Stimulated activated CD4-positive, alpha-beta T cell treated with anti-CD3 and anti-CD28 coated beads, Interleukin-12 subunit alpha, Interleukin-12 subunit beta, amount 100 ng/mL, for 24 hours (primary cell): ENCODE data around the gene ABAT.
"Not testable (repeated sequence)": the region's sequence is repeated elsewhere in the genome, so short reads cannot be mapped to it uniquely, and the experiment has no call there.

ENCODE experiments used
- DNase-seq, 2 experiments: peaks; one replicate each; pipeline ENCODE4 v3.0.0-alpha.2; 2020; ENCODE audit warnings: low read depth in 2 of 2

Gene ABAT

GRCh38 chr16:8682551-8683259 lies 8.3 kb downstream of the ABAT start:
- DNase-seq, result no peak

DNA sequence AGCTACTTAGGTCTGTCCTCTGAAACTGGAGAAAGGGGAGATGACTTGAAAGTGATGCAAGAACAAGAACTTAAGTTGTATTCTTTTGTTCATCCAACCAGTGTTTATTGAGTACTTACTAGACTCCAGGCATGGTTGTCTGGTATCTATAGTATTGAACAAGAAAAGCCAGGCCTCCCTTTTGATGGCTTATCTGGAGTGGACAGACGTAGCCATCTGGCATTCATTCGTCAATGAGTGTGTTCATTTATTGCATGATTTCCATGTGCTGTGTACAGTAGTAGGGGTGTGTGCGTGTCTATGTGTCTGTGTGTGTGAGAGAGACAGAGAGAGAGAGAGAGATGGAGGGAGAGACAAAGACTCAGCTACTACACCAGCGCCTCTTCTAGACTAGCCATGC lies 9.2 kb downstream of the ABAT start:
- DNase-seq, result no peak

- DNase-seq, result no peak
Measured at GRCh38 chr16:8685617-8686016, 11.2 kb downstream of the ABAT start.

GRCh38 chr16:8686031-8686621 lies 11.7 kb downstream of the ABAT start:
- no peak for DNase-seq

DNA sequence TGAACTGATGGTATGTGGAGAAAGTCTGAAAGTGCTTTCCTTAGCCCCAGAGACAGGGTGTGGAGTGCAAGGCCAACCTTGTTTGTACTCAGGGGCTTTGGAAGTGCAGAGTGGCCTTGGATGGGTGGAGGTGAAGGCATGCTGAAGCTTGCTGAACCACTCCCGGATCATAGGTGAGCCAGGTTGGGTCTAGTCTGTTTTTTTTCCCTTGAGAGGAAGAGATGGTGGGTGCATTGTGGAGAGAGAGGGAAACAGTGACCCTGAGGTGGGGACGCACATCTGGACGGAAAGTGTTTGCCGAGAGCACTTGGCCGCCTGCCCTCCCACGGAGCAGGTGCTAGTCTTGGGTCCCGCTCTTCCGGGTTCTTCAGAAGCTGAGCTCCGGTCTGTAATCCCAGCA lies 12.5 kb downstream of the ABAT start:
- DNase-seq, result no peak

GRCh38 chr16:8689686-8690085 lies 15.3 kb downstream of the ABAT start:
- no peak for DNase-seq

DNA sequence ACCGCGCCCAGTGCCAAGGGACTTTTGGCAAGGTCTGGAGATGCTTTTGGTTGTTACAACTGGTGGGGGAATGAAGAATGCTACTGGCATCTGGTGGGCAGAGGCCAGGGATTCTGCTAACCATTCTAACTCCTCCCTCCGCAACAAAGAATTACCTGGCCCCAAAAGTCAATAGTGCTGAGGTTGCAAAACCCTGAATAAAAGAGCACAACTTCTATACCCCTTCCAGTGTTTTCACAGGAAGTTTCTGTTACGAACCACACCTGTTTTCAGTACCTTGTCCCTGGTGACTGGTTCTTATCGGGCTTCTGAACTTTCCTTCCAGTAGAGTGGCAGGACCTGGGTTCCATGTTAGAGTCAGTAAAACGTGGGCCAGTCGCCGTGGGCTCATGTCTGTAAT lies 17.3 kb downstream of the ABAT start:
- DNase-seq, result no peak

GRCh38 chr16:8694795-8695728 lies 20.6 kb downstream of the ABAT start:
- DNase-seq, result no peak

GRCh38 chr16:8696880-8697279 lies 22.5 kb downstream of the ABAT start:
- no peak for DNase-seq

- no peak for DNase-seq
Measured at GRCh38 chr16:8697965-8698364, 23.5 kb downstream of the ABAT start.

- no peak for DNase-seq
Measured at GRCh38 chr16:8703693-8704092, 29.3 kb downstream of the ABAT start.

DNA sequence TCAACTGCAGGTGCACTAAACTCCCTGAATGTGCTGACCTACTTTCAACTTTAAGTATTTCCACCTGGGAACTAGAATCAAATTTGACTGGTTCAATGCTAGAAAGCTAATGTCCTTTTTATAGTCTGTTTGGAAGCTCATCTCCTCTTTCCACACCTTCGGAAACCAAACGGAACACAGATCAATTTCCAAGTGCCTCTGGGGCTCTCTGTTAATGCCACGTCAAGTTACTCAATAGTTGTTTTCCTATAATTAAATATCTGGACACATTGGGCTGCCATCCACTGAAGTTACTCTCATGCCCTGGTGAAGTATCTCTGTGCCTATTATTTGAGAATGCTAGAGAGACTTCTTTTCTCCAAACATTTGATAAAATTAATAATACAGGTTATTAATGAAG lies 29.7 kb downstream of the ABAT start:
- no peak for DNase-seq

GRCh38 chr16:8705100-8705822 lies 30.8 kb downstream of the ABAT start:
- DNase-seq, result not testable (repeated sequence)

GRCh38 chr16:8708536-8708935 lies 34.1 kb downstream of the ABAT start:
- DNase-seq, result no peak

- no peak for DNase-seq
Measured at GRCh38 chr16:8712589-8713361, 38.4 kb downstream of the ABAT start.

DNA sequence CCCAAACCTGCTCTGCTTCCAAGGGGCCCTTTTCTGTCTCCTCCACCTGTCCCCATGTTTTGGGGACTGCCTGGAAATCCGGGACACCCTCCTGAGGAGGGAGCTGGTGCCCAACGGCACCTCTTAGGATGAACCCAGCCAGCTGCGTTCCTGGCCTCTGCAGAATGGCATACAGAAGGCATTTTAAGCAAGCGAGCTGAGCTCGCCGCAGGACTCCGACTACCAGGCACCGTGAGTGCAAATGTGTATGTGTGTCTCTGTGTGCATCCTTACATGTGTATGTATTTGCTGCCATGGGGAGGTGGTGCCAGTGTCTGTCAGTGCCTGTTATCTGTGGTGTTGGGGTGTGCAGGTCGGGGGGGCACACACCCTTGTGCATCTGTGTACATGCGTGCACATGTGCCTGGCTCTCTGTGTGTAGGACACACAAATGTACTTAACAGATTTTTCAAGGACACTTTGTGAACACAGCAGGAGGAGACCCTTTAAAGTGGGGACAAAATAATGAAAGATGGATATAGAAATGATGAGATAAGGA lies 39.3 kb downstream of the ABAT start:
- no peak for DNase-seq

DNA sequence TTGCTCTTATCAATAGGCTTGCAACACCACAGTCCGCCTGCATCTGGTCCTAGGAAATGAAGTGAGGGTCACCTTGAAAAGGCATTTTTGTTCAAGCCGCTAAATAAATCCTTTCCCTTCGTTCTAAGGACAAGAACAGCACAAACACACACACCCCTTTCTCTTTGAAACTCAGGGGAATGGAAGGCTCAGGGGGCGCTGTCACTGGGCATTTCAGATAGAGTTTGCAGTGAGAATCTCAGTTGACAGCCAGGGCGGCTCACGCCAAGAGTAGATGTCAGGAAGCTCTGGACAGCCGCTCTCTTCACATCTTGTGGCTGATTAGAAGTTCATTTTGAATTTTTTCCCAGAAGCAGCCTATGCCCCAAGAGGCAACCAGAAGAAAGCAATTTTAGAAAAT lies 39.8 kb downstream of the ABAT start:
- no peak for DNase-seq

DNA sequence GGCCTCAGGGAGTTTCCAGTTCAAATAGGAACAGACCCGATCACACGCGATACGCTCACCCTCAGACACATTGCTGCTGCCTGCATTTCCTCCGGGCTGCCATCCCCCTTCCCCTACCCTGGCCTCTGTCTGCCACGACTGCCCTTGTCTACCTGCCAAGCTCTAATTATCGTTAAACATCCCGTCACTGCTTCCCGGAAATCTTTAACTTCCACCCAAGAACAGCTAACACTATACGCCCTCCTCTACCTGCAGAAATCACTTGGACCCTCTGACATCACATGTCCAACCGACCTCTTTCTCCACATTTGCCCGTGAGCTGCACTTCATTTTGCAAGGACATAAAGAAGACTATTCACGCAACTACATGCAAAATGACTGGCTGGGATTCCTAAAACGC lies 40.4 kb downstream of the ABAT start:
- DNase-seq, result no peak

GRCh38 chr16:8716052-8716451 lies 41.6 kb downstream of the ABAT start:
- no peak for DNase-seq

- no peak for DNase-seq
Measured at GRCh38 chr16:8716592-8716991, 42.2 kb downstream of the ABAT start.

GRCh38 chr16:8717469-8717868 lies 43.1 kb downstream of the ABAT start:
- DNase-seq, result no peak
